Kidney glomerular epithelial cell (primary cell): ENCODE data around the gene HHLA2.
"Not testable (repeated sequence)": the region's sequence is repeated elsewhere in the genome, so short reads cannot be mapped to it uniquely, and the experiment has no call there.

Source experiments
- DNase-seq: peaks from one replicate; lab custom pipeline; 2025; lab: John Stamatoyannopoulos, UW

The HHLA2 gene

DNA sequence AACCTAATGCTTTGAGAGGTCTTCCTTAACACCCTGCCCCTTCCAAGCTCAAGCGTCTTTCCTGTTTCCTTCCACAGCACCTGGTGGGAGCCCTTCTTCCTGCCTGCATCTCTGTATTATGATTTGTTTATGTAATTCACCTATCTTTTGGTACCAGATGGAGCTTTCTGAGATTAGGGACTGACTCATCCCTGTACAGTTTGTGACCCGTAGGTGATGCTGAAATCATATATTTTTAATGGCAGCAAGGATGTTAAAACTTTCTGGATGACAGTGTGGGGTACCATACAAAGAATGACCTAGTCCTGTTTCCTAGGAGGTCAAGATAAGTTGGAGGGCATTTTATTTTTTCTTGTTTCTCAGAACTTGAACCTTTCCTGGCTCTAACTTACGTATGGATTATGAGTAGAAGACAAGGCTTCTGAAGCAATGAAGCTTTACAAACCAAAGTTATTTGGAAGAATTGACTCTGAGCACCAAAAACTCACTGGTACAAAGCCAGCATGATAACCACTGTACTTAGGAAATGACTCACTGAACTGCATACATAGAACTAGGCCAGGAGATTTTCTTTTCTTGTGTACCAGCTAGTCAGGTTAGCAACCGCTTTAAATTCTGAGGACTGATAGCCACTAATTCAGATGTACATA, 46.6 kb downstream of the HHLA2 start:
- DNase-seq = peak; percentile 8

DNA sequence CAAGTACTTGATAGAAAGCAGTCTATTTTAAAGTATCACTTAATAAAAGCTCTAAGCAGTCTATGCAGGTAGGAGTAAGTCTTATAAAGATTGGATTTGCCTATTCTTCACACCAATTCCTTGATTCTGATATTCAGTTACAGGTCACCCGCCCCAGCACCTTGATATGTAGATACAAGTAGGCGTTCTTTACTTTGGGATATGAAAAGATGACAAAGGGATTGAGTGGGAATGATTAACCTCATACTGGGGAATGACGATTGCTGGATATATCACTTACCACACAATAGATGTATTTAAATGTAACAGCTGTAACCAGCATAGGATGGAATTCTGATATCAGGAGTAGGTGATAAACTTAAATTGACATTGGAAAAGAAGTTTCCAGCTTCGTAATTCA, 47.1 kb downstream of the HHLA2 start:
- no peak for DNase-seq

DNA sequence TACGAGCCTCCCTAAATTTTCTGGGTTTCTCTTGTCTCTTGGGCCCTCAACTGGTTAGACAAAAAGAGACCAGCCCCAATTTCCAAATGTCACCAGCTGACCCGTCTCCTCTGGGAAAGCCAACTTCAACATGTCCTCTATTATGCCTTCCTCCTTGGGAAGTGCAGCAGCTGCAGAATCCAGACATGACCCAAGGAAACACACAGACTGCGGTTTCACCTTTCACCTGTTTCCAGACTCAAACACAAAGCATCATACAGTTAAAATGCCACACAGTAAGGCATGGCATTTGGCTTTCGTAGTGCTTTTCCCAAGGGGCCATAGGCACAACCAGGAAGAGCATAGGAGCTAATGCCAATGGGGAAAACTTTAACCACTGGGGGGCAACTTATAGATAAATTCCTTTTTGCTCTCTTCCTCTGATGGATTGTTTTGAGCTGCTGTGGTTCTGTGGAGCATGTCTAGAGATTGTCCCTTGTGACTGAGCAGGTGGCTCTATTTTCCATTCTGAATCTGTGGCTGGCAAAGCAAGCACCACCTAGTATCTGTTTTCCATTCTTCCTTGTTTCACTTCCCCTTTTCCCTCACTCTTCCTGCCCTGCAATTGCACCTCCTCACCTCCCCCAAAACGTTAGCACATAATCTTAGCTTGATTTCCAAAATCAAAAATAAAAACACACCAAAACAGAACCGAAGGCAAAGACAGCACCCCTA, 49.3 kb downstream of the HHLA2 start:
- no peak for DNase-seq

DNA sequence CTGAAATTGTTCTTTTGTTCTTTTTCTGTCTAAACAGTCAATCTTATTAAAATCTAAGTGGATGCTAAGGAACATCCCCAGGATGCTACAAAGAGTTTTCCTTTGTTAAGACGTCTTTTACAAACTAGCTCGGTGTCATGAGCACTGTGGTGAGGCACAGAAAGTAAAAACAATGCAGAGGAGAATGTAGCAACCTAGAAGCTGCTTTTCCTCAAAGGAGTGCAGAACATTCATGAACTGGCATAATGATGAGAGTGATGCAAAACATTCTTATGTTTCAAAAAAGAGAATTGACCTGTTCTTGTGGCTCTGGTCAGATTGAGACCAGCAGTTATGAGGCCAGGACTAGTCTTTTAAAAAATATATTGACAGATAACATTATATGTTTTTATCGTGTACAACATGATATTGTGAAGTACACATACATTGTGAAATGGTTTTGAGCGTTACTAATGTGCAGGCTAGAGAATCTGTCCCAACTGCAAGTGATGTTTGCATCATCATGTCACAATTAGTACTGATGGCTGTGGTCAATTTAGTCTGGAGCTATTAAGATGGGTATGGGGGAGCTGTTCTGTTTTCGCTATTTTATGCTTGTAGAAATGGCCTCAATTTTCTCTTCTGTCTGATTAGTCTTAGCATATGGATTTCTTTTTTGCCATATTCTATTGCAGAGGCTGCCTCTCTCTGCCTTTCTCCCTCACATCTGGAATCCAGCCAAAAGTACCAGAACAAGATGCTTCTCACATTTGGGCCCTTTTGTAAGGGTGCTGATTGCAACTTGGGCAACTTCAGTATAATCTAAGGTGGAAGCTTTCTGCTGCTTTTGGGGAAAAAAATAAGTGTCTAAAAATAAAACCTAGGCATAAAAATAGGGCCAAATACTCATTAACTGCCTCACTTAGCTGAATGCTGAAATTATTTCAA, 50.2 kb downstream of the HHLA2 start:
- DNase-seq = no peak

DNA sequence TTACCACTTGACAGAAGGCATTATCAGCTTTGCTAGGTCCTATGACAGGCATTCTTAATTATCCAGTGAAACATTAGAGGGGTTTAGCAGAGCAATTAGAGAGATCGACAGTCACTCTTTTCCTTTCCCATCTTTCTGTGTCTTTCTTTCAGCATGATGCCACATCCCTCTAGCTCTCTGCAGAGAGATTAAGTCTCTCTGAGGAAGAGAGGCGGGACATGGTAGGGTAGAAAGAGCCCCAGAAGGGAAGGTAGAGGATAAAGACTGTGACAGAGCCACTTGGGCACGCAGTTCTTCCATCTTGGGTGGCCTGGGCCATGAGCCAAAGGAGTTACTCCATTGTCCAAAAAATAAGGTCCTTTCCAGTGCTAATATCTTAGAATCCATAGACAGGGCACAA, 55.8 kb downstream of the HHLA2 start:
- no peak for DNase-seq

DNA sequence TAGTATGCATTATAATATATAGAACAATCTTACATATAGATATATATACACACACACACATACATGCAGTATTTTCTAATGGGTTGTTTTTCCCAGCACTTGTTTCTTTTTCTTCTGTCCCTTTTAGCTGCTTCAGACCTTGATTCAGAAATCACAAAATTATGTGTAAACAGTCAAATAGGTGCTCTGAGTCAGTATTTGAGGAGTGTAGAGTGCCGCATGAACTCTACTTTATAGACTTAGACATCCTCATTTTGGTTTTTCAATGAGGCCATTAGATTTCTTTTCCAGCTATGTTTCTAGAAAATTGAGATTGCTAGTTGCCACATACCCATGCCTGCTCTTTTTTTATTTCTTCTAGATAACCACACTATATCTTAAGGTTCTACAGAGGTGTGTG, 58.2 kb downstream of the HHLA2 start:
- no peak for DNase-seq

DNA sequence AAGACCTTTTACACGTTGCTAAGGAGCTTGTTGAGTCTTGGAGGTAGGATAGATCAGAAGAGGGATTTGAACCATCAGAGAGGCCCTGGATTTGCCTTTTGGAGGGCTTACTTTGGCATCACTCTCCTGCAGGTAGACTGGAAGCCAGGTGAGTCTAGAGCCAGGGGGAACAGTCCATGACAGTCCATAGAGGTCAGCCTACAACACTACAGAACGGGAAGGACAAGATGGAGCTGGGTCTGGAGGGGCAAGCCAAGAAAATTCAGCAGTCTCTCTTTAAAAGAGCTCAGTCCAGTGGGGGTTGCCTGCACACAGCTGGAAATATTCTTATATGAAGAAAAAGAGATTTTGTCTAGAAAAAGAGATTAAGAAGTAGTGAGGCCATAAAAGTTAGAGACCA, 60.7 kb downstream of the HHLA2 start:
- DNase-seq = no peak

DNA sequence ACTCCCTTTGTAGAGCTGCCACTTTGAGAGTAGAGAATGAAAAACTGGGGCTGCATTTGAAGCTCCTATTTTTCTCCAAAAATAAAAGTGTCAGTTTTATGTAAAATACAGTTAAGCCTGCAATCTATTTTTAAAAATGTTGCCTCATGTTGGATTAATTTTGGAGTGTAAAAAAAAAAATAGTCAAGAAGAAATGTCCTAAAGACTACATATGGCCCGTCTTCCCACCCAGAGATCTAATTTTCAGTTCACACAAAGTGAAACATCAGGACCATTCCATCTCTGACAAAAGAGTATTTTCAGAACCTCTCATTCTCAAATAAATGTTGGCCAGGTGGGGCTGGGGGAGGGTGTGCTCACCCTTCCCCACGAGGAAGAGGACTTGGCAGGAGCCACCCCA, 62.7 kb downstream of the HHLA2 start:
- no peak for DNase-seq

DNA sequence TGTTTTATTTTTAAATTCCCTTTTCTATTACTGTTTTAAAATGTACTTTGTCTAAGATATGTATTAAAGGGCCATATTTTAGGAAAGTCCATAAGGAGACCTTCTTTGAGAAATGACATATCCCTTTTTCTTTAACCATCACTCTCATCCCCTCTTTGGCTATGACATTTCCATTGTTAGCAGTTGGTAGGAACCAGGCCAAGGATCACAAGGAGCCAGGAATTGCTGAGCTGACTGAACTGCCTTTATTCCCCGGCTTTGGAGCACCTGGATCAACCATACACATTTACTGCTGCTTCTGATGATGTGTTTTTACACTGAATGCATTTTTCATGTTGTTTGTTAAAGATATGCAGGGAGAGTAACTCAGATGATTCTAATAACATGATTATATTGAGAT, 79.7 kb downstream of the HHLA2 start:
- no peak for DNase-seq

DNA sequence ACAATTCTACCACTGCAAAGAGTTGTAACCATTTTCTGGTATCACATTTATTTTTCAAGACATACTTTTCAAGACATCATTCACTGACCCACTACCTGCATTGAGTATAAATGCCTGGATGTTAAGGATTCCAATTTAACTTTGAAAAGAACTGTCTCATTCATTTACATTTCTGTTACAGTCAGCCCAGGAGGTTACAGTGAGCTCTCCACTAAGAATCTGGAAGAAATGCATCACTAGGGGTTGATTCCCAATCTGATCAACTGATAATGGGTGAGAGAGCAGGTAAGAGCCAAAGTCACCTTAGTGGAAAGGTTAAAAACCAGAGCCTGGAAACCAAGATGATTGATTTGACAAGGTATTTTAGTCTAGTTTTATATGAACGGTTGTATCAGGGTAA, 81.0 kb downstream of the HHLA2 start:
- no peak for DNase-seq

DNA sequence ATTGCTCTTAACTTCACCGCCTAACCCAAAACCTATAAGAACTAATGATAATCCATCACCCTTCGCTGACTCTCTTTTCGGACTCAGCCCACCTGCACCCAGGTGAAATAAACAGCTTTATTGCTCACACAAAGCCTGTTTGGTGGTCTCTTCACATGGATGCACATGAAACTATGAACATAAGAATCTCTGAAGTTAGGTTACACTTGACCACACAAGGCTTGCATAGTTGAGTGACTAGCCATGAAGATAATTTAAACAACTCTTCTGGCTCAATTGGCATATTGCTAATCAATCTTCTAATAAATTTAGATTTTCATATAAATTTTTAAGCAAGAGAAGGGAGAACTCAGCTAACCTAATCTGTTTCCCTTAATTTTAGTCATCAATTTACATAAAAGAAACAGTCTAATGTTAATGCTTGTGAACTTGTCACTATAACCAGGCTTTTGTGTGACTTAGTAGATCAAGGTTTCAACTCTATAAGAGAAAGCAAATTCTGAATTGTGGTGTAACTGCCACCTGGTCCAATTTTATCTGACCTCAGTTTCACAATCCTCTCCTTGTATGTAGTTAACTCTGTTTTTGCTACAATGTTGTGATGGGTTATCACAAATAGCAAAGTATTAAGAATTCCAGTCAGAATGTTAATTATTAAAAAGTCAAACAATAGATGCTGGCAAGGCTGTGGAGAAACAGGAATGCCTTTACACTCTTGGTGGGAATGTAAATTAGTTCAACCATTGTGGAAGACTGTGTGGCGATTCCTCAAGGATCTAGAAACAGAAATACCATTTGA, 82.0 kb downstream of the HHLA2 start:
- peak; percentile 25 for DNase-seq

DNA sequence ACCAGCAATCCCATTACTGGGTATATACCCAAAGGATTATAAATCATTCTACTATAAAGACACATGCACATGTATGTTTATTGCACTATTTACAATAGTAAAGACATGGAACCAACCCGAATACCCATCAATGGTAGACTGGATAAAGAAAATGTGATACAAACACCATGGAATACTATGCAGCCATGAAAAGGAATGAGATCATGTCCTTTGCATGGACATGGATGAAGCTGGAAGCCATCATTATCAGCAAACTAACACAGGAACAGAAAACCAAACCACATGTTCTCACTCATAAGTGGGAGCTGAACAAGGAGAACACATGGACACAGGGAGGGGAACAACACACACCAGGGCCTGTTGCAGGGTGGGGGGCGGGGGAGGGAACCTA, 82.6 kb downstream of the HHLA2 start:
- not testable (repeated sequence) for DNase-seq

DNA sequence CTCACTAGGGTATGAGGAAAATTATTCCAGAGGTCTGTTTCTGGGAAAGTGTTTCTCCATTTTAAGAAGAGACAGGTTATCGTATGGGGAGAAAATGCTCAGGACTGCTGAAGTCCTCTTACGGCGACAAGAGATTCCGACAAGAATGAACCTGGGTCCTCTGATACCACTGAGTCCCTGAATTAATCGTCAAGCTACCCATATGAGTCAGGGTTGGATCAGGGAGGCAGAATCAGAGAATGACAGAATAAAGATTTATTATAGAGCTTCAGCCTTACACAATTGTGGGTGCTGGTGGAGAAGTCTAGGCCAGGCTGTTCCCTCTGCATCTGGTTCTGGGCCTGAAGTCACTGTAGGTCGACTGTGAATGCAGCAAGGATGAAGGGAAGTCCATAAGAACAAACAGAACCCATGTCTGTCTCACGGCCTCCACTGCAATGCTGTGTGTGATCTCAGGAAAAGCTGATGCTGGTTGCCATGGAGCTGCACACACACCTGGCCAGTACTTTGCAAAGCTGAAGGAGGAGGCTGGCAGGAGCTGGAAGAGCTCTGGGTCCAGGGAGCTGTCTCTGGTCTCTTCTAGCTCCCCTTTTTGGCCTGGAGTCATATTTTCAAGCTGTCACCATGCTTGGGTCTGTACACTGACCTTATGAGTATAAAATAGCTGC, 83.9 kb downstream of the HHLA2 start:
- no peak for DNase-seq

DNA sequence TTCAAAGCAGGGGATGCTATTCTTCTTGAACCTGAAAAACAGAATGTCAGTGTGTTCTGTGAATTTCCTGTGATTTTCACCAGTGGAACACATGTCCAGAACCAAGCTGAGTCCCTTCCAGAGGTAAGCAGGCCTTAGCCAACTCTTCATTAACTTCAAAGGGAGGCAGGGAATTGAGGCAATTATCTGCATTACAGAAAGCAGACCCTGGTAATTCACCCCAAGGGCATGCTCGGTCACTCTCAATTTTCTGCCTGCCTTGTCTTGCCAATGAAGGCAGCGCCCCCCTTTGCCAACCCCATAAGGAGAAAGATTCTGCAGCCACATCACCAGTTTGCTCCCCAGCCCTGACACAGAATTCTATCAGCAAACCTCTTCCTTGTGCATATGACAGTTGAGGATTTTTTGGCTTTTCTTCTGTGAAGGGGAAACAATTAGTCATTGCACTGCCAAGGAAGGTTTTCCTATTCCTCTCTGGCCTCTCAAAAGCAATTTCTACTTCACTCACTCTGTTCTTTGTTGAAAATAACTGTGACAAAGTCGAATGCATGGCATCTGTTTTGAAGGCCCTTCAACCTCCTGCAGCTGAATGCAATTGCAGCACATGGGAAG, 85.3 kb downstream of the HHLA2 start:
- no peak for DNase-seq

DNA sequence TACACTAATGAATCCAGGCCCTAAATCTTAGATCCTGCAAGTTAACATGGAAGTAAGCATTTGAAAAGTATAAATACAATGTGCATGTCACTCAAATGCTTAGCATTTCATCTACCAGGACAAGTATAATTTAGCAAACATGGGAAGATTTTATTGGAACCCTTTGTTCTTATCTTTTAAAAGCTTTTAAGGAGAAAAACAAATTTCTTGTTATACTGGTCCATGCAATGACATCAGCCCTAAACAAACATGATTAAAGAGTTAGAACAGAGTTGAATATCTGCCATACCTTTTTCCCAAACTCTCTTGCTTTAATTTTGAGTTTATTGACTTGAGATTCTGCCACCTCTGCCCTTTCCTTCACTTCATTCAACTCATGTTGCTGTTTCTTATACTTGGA, 87.0 kb downstream of the HHLA2 start:
- no peak for DNase-seq

DNA sequence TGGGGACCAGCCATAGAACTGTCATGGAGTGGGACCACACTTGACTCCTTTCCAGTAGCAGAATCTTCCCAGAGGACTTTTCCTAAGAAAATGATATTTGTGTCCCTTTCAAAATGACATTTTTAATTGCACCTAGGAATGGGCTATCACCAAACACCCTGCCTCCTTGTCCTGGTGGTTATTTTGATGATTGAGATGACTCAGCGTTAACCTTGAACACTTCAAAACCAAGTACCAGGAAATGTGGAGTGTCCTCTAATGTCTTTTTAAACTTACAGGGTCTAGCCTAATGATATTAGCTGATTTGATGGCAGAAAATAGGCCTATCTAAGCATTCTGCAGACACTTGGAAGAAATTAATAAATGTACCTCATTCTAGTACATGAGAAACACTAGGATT, 90.7 kb downstream of the HHLA2 start:
- DNase-seq = no peak

DNA sequence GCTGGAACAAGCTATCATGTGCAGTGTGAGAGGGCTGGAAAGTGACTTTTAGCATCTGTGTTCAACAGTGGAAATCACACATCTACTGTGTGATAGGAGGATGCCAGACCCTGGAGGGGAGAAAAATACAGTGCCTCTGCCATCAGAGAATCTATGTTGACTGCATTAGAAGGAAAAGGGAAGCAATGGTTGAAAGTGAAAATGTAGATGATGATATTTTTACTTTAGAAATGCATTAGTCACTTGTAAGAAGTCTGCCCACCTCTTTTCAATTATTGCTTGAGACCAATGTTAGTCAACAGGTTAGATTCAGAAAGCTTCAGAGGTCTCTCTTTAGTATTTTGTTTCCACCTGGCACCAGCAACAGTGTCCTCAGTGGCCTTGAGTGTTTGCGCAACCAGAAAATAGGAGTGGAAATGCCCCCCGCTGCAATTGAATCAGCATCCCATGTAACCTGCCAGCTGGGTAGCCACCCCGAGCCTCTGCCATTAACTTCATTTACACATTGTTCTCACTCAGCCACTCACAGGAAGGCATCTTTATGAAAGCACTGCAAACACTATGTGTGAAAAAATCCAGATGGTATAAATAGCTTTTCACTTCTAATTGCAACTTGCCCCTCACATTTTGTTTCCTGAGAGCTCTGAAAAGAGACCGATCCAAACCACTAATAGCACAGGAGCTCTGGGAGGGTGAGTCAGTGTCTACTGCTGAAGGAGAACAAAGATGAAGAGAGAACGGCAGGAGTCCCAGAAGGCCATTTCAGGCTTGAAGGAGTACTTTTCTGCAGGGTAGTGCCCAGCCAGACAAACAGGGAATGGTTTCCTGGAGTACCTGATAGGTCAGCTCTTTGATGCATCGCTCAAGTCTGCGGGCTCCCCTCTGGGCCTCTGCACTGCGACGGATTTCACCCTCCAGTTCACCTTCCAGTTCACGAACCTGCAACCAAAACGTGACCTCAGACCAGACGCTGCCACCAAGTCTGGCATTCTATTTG, 92.1 kb downstream of the HHLA2 start:
- no peak for DNase-seq

DNA sequence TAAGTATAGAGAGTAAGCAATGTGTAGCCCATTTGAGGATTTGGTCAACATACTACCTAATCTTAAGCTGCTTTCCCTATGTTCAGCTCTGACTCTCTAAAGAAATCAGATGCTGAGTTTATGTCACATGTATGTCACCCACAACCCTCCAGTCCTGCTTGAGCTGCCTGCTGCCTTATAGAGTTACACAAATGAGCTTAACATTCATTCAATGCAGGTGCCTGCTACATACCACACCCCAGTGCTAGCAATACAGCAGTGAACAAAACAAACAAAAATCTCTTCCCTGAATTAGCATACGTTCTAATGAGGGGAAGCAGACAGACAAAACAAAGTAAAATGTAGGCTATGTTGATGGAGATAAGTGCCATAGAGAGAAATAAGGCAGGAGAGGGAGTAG, 93.0 kb downstream of the HHLA2 start:
- no peak for DNase-seq

DNA sequence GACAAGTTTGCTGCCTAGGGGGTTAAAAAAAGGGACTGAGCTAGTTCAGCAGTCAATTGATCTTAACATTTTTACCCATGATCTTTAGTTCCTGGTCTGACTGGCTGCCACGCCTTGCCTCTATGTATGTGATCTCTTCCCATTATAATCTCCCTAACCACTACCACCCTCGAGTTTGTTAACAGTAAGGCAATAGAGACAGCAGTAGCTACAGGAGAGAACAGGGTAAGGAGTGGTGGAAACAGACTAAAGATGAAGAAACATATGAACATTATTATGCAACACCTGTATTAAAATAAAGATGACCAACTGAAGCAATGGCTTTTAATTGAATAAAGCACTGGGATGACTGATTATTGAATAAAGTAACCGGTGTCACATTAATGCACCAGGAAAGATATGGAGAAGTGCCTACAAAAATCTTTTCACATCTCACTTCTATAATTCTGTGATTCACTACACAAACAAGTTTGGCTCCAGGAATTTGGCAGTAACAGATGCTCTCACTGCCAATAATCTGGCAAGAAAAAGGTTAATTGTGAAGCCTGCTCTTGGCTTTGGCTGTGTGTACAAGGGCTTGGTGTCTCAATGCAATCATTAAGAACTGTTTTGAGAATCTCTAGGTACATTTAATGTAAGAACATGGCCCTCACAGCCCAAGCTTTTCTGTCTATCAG, 95.7 kb downstream of the HHLA2 start:
- no peak for DNase-seq
